Prostate gland (tissue), 2 donors: ENCODE data around the gene DCAF11. TPM values are rescaled to one million over a fixed set of nuclear protein-coding genes. Genes with fewer than 3 reads are reported as not detected.
A peak's percentile ranks its signal among the peaks of the same experiment; 100 is the strongest.

Source experiments
- DNase-seq: peaks from one replicate; pipeline ENCODE4 v3.0.0-alpha.2; 2019; ENCODE audit warnings: low spot score
- H3K27ac ChIP-seq, 2 donors: fragments of 200-600 bp; sonication (generic); 2 replicates each; pipeline ENCODE4 v1.5.1; 2017 to 2019
- H3K27me3 ChIP-seq: fragments of 200-600 bp; sonication (generic); replicated peaks from 2 replicates; pipeline ENCODE4 v1.5.1; 2019; ENCODE audit not compliant: insufficient read depth
- H3K36me3 ChIP-seq, 2 donors: fragments of 200-600 bp; sonication (generic); 1 replicate in 1 of 2; 2 replicates in 1 of 2; pipeline versions ENCODE4 v1.5.1 to v1.8.1; 2017 to 2019
- H3K4me1 ChIP-seq: fragments of 200-600 bp; sonication (generic); replicated peaks from 2 replicates; pipeline ENCODE4 v1.5.1; 2019
- H3K4me3 ChIP-seq, 2 donors: fragments of 200-600 bp; sonication (generic); 2 replicates each; pipeline ENCODE4 v1.5.1; 2017 to 2019
- H3K9me3 ChIP-seq: fragments of 200-600 bp; sonication (generic); 2 replicates; pipeline ENCODE4 v1.5.1; 2017
- POLR2A ChIP-seq: fragments of 450-650 bp; IDR thresholded peaks from one replicate; pipeline ENCODE4 v1.6.1; 2016; ENCODE audit warnings: antibody characterized with exemption, mild to moderate bottlenecking
- POLR2AphosphoS5 ChIP-seq: sonication (generic); formaldehyde crosslinking; IDR thresholded peaks from one replicate; pipeline ENCODE4 v1.6.1; 2017; ENCODE audit warnings: antibody characterized with exemption
- WGBS: methylation state at CpG from one replicate; pipeline ENCODE4 v1.1.5; 2018; 5-methylcytosine and 5-hydroxymethylcytosine counted together
- intact Hi-C: fragments of 100-400 bp; cut with DNase I; formaldehyde crosslinking; loops from one replicate; pipeline ENCODE4 v1.14.2; 2022
- total RNA-seq, 2 donors: library from RNA; depleted of rRNA; stranded (reverse); fragments of >200 nt; gene quantifications; one replicate each; pipeline ENCODE4 v1.1.0, GENCODE V29; 2016
- TF ChIP-seq, protein P1 (sequence below), 4 experiments: fragments of 200-600 bp in 2 of 4; fragments of 450-650 bp in 2 of 4; sonication (generic) in 2 of 4; IDR thresholded peaks; 1 replicate in 3 of 4; 2 replicates in 1 of 4; pipeline ENCODE4 v1.5.1; 2016 to 2019; ENCODE audit warnings: antibody characterized with exemption in 4 of 4, mild to moderate bottlenecking in 2 of 4, moderate library complexity in 2 of 4

The DCAF11 gene
- total RNA-seq, 2 donors from 2014 or later, result 111 to 115 TPM

- TF ChIP-seq POLR2A (no peak), POLR2AphosphoS5 (no peak)
- TF ChIP-seq, protein P1, sequence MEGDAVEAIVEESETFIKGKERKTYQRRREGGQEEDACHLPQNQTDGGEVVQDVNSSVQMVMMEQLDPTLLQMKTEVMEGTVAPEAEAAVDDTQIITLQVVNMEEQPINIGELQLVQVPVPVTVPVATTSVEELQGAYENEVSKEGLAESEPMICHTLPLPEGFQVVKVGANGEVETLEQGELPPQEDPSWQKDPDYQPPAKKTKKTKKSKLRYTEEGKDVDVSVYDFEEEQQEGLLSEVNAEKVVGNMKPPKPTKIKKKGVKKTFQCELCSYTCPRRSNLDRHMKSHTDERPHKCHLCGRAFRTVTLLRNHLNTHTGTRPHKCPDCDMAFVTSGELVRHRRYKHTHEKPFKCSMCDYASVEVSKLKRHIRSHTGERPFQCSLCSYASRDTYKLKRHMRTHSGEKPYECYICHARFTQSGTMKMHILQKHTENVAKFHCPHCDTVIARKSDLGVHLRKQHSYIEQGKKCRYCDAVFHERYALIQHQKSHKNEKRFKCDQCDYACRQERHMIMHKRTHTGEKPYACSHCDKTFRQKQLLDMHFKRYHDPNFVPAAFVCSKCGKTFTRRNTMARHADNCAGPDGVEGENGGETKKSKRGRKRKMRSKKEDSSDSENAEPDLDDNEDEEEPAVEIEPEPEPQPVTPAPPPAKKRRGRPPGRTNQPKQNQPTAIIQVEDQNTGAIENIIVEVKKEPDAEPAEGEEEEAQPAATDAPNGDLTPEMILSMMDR (IDR thresholded peaks at IDR 0.05), result no peak
- DNase-seq, result no peak
- H3K36me3 ChIP-seq, result peaks cover 3 to 18% of the 10 kb centered on the region in 2 donors
- peak overlapping the region; percentile 92 to 94 for H3K27ac ChIP-seq
- WGBS, result 3% methylated on average over 29 of the region's 29 CpGs
- H3K9me3 ChIP-seq, result no peaks in the 10 kb centered on the region
- no peaks in the 10 kb centered on the region for H3K27me3 ChIP-seq
- peaks cover 11% of the 10 kb centered on the region for H3K4me1 ChIP-seq
- peak overlapping the region; percentile 68 to 92 for H3K4me3 ChIP-seq
- intact Hi-C loops, result no loop called here
Measured at GRCh38 chr14:24147761-24148428, 33.3 kb downstream of the DCAF11 start.

- Histone ChIP-seq H3K36me3 (peaks cover 3 to 18% of the 10 kb centered on the region in 2 donors), H3K9me3 (no peaks in the 10 kb centered on the region), H3K4me1 (peaks cover 11% of the 10 kb centered on the region), H3K4me3 (no peak overlapping the region), H3K27ac (no peak overlapping the region), H3K27me3 (no peaks in the 10 kb centered on the region)
- no peak for DNase-seq
- TF ChIP-seq POLR2A (no peak), POLR2AphosphoS5 (no peak)
- TF ChIP-seq, protein P1 (IDR thresholded peaks at IDR 0.05), result no peak
- WGBS, result 95% methylated on average over 3 of the region's 3 CpGs
- intact Hi-C loops, result no loop called here
Measured at GRCh38 chr14:24149302-24149969, 34.9 kb downstream of the DCAF11 start.

DNA sequence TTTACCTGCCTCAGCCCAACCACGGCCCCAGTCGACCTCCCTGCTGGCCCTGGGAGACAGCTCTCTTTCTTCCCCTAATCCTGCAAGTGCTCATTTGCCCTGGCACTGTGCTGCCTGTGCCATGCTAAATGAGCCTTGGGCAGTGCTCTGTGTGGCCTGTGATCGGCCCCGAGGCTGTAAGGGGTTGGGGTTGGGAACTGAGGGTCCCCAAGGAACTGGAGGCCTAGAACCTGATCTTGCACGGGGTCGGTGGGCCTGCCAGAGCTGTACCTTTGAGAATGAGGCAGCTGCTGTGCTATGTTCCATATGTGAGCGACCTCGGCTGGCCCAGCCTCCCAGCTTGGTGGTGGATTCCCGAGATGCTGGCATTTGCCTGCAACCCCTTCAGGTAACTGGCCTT, 35.5 kb downstream of the DCAF11 start:
- no peaks in the 10 kb centered on the region for H3K9me3 ChIP-seq
- H3K36me3 ChIP-seq, result peaks cover 3 to 21% of the 10 kb centered on the region in 2 donors
- H3K27ac ChIP-seq, result no peak overlapping the region
- TF ChIP-seq POLR2AphosphoS5, result no peak
- TF ChIP-seq, protein P1 (IDR thresholded peaks at IDR 0.05), result no peak
- no peak for TF ChIP-seq POLR2A
- 95% methylated on average over 9 of the region's 9 CpGs for WGBS
- no peaks in the 10 kb centered on the region for H3K27me3 ChIP-seq
- no peak overlapping the region for H3K4me3 ChIP-seq
- intact Hi-C loops, result no loop called here
- DNase-seq, result no peak
- peaks cover 11% of the 10 kb centered on the region for H3K4me1 ChIP-seq

GRCh38 chr14:24150567-24150966, 36.0 kb downstream of the DCAF11 start:
- 91% methylated on average over 9 of the region's 9 CpGs for WGBS
- no peak for DNase-seq

More at GRCh38 chr14:24150567-24150966, 36.0 kb downstream of the DCAF11 start:
- TF ChIP-seq POLR2AphosphoS5 (no peak), POLR2A (no peak)
- TF ChIP-seq, protein P1 (IDR thresholded peaks at IDR 0.05), result no peak
- peaks cover 3 to 26% of the 10 kb centered on the region in 2 donors for H3K36me3 ChIP-seq
- no peaks in the 10 kb centered on the region for H3K9me3 ChIP-seq
- intact Hi-C loops, result no loop called here
- no peaks in the 10 kb centered on the region for H3K27me3 ChIP-seq
- no peak overlapping the region for H3K4me3 ChIP-seq
- H3K4me1 ChIP-seq, result peaks cover 7% of the 10 kb centered on the region
- no peak overlapping the region for H3K27ac ChIP-seq
